ENCODE measurements around the gene CYP46A1.

GRCh38 chr14:99681832-99682148 is 2.3 kb upstream of the CYP46A1 start:
- TF ChIP-seq CTCF (IDR thresholded peaks at IDR 0.05) (no peak), POLR2A (IDR thresholded peaks at IDR 0.05) (no peak)
